Measurements from ENCODE around the gene AMOTL1.
"Not testable (repeated sequence)": the region's sequence is repeated elsewhere in the genome, so short reads cannot be mapped to it uniquely, and the experiment has no call there.

AMOTL1 gene

DNA sequence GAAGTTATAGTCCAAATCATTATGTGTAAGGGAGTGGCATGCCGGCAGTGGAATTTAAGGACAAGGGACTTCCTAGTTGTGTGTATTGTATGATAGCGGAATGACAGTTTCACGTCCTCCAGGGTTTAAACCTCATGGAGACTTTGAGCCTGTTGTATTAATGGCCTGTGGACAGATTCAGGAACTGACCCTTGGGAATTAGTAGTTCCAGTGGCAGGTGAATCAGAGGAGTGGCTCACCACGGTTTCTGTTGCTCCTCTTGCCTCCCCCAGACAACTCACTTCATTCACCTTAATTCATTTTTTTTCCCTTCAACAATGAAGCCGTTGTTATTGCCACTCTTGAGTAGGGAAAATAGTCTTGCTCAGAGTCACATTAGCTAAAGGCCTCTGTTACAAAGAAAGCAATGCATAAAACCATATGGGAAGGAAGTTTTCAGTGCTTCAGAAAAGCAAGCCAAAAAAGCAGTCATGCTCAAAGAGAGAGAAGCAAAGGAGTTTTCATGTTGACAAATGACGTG lies 22.6 kb downstream of the AMOTL1 start:
- DNase-seq (ENCODE audit: low read depth), result no peak
- H3K4me3 ChIP-seq (ENCODE audit: low read depth, low read length), result no peak overlapping the region
- TF ChIP-seq, protein P1, sequence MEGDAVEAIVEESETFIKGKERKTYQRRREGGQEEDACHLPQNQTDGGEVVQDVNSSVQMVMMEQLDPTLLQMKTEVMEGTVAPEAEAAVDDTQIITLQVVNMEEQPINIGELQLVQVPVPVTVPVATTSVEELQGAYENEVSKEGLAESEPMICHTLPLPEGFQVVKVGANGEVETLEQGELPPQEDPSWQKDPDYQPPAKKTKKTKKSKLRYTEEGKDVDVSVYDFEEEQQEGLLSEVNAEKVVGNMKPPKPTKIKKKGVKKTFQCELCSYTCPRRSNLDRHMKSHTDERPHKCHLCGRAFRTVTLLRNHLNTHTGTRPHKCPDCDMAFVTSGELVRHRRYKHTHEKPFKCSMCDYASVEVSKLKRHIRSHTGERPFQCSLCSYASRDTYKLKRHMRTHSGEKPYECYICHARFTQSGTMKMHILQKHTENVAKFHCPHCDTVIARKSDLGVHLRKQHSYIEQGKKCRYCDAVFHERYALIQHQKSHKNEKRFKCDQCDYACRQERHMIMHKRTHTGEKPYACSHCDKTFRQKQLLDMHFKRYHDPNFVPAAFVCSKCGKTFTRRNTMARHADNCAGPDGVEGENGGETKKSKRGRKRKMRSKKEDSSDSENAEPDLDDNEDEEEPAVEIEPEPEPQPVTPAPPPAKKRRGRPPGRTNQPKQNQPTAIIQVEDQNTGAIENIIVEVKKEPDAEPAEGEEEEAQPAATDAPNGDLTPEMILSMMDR (conservative IDR thresholded peaks at IDR 0.05; ENCODE audit: low read depth, low read length), result no peak

DNA sequence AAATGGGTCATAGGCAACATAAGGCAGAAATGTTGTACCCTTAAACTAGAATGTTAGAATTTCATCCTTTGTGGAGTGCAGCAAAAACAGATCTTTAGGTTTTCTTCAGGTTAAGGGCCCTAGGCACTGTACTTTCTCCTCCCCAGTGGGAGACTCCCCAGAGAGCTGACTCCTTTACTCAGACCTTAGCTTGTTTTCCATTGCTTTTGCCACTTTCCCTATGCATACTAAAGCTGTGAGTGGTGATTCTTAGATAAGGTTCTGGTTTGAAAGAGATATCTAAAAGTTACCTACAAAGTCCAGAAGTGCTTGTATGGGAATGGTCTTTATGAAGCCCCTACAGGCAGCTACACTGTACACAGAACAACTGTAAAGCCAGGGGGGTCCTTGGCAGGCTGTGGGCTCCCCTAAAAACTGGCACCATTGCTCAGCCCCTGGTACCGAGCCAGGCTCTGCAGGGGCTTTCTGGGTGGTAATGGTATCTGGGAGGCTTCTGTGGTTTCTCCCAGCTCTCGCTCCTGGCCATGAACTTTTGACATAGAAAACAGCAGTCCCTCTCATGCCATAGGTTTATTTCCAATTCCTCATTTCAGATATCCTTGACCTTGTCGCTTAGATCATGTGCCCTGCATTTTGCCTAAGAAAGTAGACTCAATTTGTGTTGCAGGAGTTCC lies 23.2 kb downstream of the AMOTL1 start:
- TF ChIP-seq, protein P1 (conservative IDR thresholded peaks at IDR 0.05; ENCODE audit: low read depth, low read length), result no peak
- H3K4me3 ChIP-seq (ENCODE audit: low read depth, low read length), result no peak overlapping the region
- DNase-seq (ENCODE audit: low read depth), result peak; percentile 71

DNA sequence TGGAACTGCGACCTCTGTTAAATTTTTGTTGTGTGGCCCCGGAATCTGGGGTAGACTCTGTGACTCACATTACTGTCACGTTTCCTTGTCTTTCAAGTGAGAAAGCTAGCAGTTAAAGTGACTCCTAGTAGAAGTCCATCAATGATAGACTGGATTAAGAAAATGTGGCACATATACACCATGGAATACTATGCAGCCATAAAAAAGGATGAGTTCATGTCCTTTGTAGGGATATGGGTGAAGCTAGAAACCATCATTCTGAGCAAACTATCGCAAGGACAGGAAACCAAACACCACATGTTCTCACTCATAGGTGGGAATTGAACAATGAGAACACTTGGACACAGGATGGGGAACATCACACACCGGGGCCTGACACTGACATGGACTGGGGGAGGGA lies 23.8 kb downstream of the AMOTL1 start:
- DNase-seq (ENCODE audit: low read depth); H3K4me3 ChIP-seq (ENCODE audit: low read depth, low read length): not testable (repeated sequence)

DNA sequence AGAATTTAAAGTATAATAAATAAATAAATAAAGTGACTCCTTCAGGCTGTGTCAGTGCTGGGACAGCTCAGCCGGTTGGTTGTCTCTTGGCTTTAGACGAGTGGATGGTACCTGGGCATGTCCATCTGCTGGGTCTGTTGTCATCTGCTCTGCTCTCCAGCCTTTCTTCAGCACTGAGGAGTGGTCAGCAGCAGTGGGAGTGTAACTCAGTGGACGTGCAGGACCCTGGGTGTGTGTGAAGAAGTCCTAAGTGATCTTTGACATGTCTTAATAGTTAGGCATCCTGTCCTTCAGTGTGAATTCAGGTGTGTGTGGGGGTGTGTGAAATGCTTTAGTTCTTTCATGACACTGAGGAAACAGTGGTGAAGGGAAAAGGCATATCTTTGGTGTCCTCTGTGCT lies 24.3 kb downstream of the AMOTL1 start:
- TF ChIP-seq, protein P1 (conservative IDR thresholded peaks at IDR 0.05; ENCODE audit: low read depth, low read length), result no peak
- no peak for DNase-seq (ENCODE audit: low read depth)
- H3K4me3 ChIP-seq (ENCODE audit: low read depth, low read length), result no peak overlapping the region

GRCh38 chr11:94793002-94793401 lies 24.8 kb downstream of the AMOTL1 start:
- no peak for DNase-seq (ENCODE audit: low read depth)
- H3K4me3 ChIP-seq (ENCODE audit: low read depth, low read length), result no peak overlapping the region
- TF ChIP-seq, protein P1 (conservative IDR thresholded peaks at IDR 0.05; ENCODE audit: low read depth, low read length), result no peak

DNA sequence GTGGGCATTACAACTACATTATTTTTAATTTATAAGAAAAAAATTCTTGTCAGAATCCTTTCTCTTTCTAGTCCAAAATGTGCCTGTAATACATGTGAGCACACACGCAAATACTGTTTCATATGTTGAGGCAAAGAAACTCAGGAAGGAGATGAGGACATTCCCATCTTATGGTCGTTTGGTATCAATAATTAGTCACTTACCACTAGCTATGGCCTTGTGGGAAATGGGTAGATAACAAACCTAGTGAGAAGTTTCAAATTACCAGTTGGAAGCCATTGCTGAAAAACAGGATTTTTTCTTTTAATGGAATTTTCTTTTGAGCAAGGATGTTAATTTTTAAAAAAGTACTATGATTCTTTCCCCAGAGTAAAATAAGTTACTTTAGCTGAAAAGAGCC lies 25.7 kb downstream of the AMOTL1 start:
- TF ChIP-seq, protein P1 (conservative IDR thresholded peaks at IDR 0.05; ENCODE audit: low read depth, low read length), result no peak
- H3K4me3 ChIP-seq (ENCODE audit: low read depth, low read length), result no peak overlapping the region
- peak; percentile 79 for DNase-seq (ENCODE audit: low read depth)

DNA sequence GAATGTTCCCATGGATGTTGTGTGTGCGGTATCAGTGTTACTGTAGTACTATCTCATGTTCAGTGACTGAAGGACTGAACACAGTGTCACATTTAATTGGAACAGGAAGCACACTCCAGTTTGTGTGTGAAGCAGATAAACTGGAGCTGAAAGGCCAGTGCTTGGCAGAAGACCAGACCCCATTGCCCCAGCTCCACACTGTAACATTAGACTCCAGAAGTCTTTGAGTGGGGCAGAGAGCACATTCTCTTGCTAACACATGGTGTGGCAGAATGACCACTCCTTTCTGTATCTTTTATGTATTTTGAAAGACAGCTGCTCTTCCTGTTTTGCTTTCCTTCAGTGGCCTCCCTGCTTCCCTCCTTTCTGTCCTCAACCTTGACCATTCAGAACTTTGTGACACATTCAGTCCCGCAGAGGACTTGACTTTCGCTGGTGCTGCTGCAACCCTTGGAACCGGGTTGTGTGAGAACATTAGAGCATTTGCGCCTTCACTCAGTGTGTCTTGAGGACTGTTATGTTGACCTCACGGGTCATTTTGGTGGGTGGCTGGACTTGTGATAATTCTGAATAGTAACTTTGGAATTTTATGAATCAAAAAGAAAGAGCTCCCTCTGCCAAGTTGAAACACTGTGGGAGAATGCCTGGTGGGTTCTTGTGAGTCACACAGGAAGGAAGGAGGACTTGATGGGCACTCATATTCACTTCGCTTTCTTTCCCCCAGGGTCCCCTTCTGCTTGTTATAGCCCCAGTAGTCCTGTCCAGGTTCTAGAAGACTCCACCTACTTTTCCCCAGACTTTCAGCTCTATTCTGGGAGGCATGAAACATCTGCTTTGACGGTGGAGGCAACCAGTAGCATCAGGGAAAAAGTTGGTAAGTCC lies 26.4 kb downstream of the AMOTL1 start:
- peak overlapping the region; percentile 57 for H3K4me3 ChIP-seq (ENCODE audit: low read depth, low read length)
- TF ChIP-seq, protein P1 (conservative IDR thresholded peaks at IDR 0.05; ENCODE audit: low read depth, low read length), result no peak
- peak; percentile 98 for DNase-seq (ENCODE audit: low read depth)
